H1 (cell line): ENCODE results near the gene ZNF367. TPM values are rescaled to one million over a fixed set of nuclear protein-coding genes. Genes with fewer than 3 reads are reported as not detected.

Experiments used
- CTCF ChIA-PET: fragments of 300-600 bp; sonication (Branson Sonifier 250); formaldehyde crosslinking; loops from one replicate; lab custom pipeline; 2021; ENCODE audit not compliant: partially characterized antibody; lab: Charles Lee
- POLR2A ChIA-PET: fragments of 300-600 bp; sonication (Branson Sonifier 250); formaldehyde crosslinking; loops from one replicate; lab custom pipeline; 2021; ENCODE audit warnings: inconsistent platforms; ENCODE audit not compliant: partially characterized antibody; lab: Charles Lee
- DNase-seq, 2 experiments: peaks; one replicate each; pipeline versions ENCODE4 v3.0.0 to v3.0.0-alpha.2; 2010 to 2022; ENCODE audit warnings: low spot score in 2 of 2, low read depth in 1 of 2, mixed read lengths in 1 of 2
- FAIRE-seq: peaks from 2 replicates; lab custom pipeline; 2011; peaks lifted over from hg19 to GRCh38; lab: Jason Lieb, UNC
- H2AFZ ChIP-seq: 2 replicates; pipeline ENCODE4 v1.8.1; 2012; ENCODE audit warnings: low read length, inconsistent platforms
- H2AK5ac ChIP-seq: 2 replicates; pipeline ENCODE4 v1.6.1; 2013; ENCODE audit warnings: low read depth, low read length
- H2BK120ac ChIP-seq: replicated peaks from 2 replicates; pipeline ENCODE3; 2013; ENCODE audit warnings: low read depth, low read length, inconsistent platforms
- H2BK12ac ChIP-seq: 2 replicates; pipeline ENCODE4 v1.6.1; 2013; ENCODE audit warnings: low read depth, low read length
- H2BK15ac ChIP-seq: 2 replicates; pipeline ENCODE4 v1.6.1; 2013; ENCODE audit warnings: low read length
- H2BK20ac ChIP-seq: 2 replicates; pipeline ENCODE4 v1.6.1; 2013; ENCODE audit warnings: low read length
- H2BK5ac ChIP-seq: 2 replicates; pipeline ENCODE4 v1.6.1; 2013; ENCODE audit warnings: low read depth, low read length
- H3K14ac ChIP-seq: 2 replicates; pipeline ENCODE4 v1.6.1; 2013; ENCODE audit warnings: inconsistent platforms; ENCODE audit not compliant: insufficient read length
- H3K18ac ChIP-seq: 2 replicates; pipeline ENCODE4 v1.6.1; 2013; ENCODE audit warnings: low read length; ENCODE audit errors: extremely low read depth
- H3K23ac ChIP-seq: 2 replicates; pipeline ENCODE4 v1.6.1; 2013; ENCODE audit warnings: inconsistent platforms; ENCODE audit not compliant: insufficient read length
- H3K23me2 ChIP-seq: 2 replicates; pipeline ENCODE4 v1.6.1; 2013; ENCODE audit warnings: low read depth, low read length
- H3K27ac ChIP-seq: 2 replicates; pipeline ENCODE4 v1.6.1; 2011; ENCODE audit warnings: low read depth, low read length, inconsistent platforms
- H3K27me3 ChIP-seq, 4 experiments: replicated peaks in 1 of 4; 1 replicate in 1 of 4; 2 replicates in 3 of 4; pipeline versions ENCODE4 v1.6.1 to v1.8.1; 2011 to 2013; ENCODE audit warnings: low read length in 3 of 4, mild to moderate bottlenecking in 3 of 4, inconsistent platforms in 2 of 4, mixed read lengths in 2 of 4, moderate library complexity in 1 of 4; ENCODE audit not compliant: control insufficient read depth in 3 of 4, insufficient read depth in 3 of 4; ENCODE audit errors: extremely low read depth in 1 of 4
- H3K36me3 ChIP-seq, 4 experiments: 2 replicates each; pipeline versions ENCODE4 v1.6.1 to v1.8.1; 2011 to 2013; ENCODE audit warnings: mild to moderate bottlenecking in 4 of 4, low read length in 3 of 4, moderate library complexity in 2 of 4, control low read depth in 1 of 4, inconsistent platforms in 1 of 4; ENCODE audit not compliant: insufficient read depth in 4 of 4, control insufficient read depth in 2 of 4
- H3K4ac ChIP-seq: replicated peaks from 2 replicates; pipeline ENCODE3; 2013; ENCODE audit warnings: low read length, low read depth, mixed read lengths, inconsistent platforms; ENCODE audit not compliant: insufficient read length
- H3K4me1 ChIP-seq, 4 experiments: replicated peaks in 1 of 4; 1 replicate in 1 of 4; 2 replicates in 3 of 4; pipeline versions ENCODE4 v1.6.1 to v1.8.1; 2011 to 2013; ENCODE audit warnings: low read length in 3 of 4, inconsistent platforms in 2 of 4, mixed read lengths in 1 of 4; ENCODE audit not compliant: insufficient read depth in 4 of 4, control insufficient read depth in 3 of 4
- H3K4me2 ChIP-seq, 2 experiments: 2 replicates each; pipeline versions ENCODE4 v1.6.1 to v1.8.1; 2011 to 2013; ENCODE audit warnings: low read depth in 2 of 2, low read length in 2 of 2, control low read depth in 1 of 2, inconsistent platforms in 1 of 2, mild to moderate bottlenecking in 1 of 2; ENCODE audit not compliant: insufficient read depth in 1 of 2
- H3K4me3 ChIP-seq, 4 experiments: fragments of 200-600, 300-600 bp in 1 of 4; sonication (generic), shearing (Covaris generic), sonication (Bioruptor Twin) in 1 of 4; 2 replicates each; pipeline versions ENCODE4 v1.5.1 to v1.8.1; 2011 to 2016; ENCODE audit warnings: low read length in 4 of 4, low read depth in 3 of 4, control low read depth in 2 of 4, inconsistent platforms in 2 of 4, mild to moderate bottlenecking in 2 of 4, mixed read lengths in 1 of 4, moderate library complexity in 1 of 4; ENCODE audit not compliant: insufficient read depth in 2 of 4; ENCODE audit errors: extremely low read depth in 1 of 4
- H3K56ac ChIP-seq: replicated peaks from 2 replicates; pipeline ENCODE3; 2013; ENCODE audit warnings: low read depth, mild to moderate bottlenecking, mixed read lengths, low read length, inconsistent platforms; ENCODE audit not compliant: insufficient read length
- H3K79me1 ChIP-seq: 2 replicates; pipeline ENCODE4 v1.6.1; 2013; ENCODE audit warnings: low read depth, low read length, control low read depth
- H3K79me2 ChIP-seq, 2 experiments: 2 replicates each; pipeline versions ENCODE4 v1.6.1 to v1.8.1; 2012 to 2013; ENCODE audit warnings: low read length in 2 of 2, mild to moderate bottlenecking in 2 of 2, inconsistent platforms in 1 of 2; ENCODE audit not compliant: insufficient read depth in 2 of 2, control insufficient read depth in 1 of 2
- H3K9ac ChIP-seq, 4 experiments: replicated peaks in 1 of 4; 1 replicate in 1 of 4; 2 replicates in 3 of 4; pipeline versions ENCODE4 v1.6.1 to v1.8.1; 2011 to 2013; ENCODE audit warnings: low read depth in 3 of 4, low read length in 3 of 4, control low read depth in 2 of 4, mild to moderate bottlenecking in 2 of 4, moderate library complexity in 2 of 4, inconsistent platforms in 1 of 4; ENCODE audit errors: extremely low read depth in 1 of 4
- H3K9me3 ChIP-seq, 2 experiments: 2 replicates each; pipeline versions ENCODE4 v1.6.1 to v1.8.1; 2012 to 2013; ENCODE audit warnings: mild to moderate bottlenecking in 2 of 2, moderate library complexity in 2 of 2, control low read depth in 1 of 2, inconsistent platforms in 1 of 2, low read depth in 1 of 2, low read length in 1 of 2, mixed read lengths in 1 of 2; ENCODE audit not compliant: insufficient read depth in 2 of 2
- H4K20me1 ChIP-seq, 2 experiments: replicated peaks in 1 of 2; 2 replicates each; pipeline versions ENCODE3 to v1.8.1; 2011 to 2013; ENCODE audit warnings: inconsistent platforms in 2 of 2, low read length in 2 of 2, mild to moderate bottlenecking in 1 of 2; ENCODE audit not compliant: insufficient read depth in 2 of 2, control insufficient read depth in 1 of 2
- H4K5ac ChIP-seq: 2 replicates; pipeline ENCODE4 v1.6.1; 2013; ENCODE audit warnings: low read length, low read depth, mixed read lengths, inconsistent platforms; ENCODE audit not compliant: insufficient read length
- H4K8ac ChIP-seq: 2 replicates; pipeline ENCODE4 v1.8.0; 2013; ENCODE audit warnings: mild to moderate bottlenecking, moderate library complexity, low read length, inconsistent platforms; ENCODE audit not compliant: insufficient read depth; ENCODE audit errors: extremely low read depth
- H4K91ac ChIP-seq: replicated peaks from 2 replicates; pipeline ENCODE3; 2013; ENCODE audit warnings: low read length, mixed read lengths, inconsistent platforms; ENCODE audit not compliant: insufficient read length
- CTCF ChIP-seq, 3 experiments: IDR thresholded peaks; 1 replicate in 2 of 3; 2 replicates in 1 of 3; pipeline versions ENCODE4 v1.5.1 to v1.6.1; 2011; ENCODE audit warnings: low read length in 3 of 3, mild to moderate bottlenecking in 3 of 3, inconsistent platforms in 2 of 3, low read depth in 1 of 3, moderate library complexity in 1 of 3; ENCODE audit not compliant: insufficient read depth in 1 of 3; ENCODE audit errors: control extremely low read depth in 1 of 3
- EP300 ChIP-seq, 2 experiments: IDR thresholded peaks; 1 replicate in 1 of 2; 2 replicates in 1 of 2; pipeline ENCODE4 v1.6.1; 2011 to 2012; ENCODE audit warnings: low read depth in 2 of 2, low read length in 2 of 2, mild to moderate bottlenecking in 2 of 2, borderline replicate concordance in 1 of 2, inconsistent platforms in 1 of 2, moderate library complexity in 1 of 2
- POU5F1 ChIP-seq: IDR thresholded peaks from 2 replicates; pipeline ENCODE4 v1.6.1; 2011; ENCODE audit warnings: low read depth, mild to moderate bottlenecking, low read length, moderate library complexity
- RAD21 ChIP-seq, 2 experiments: IDR thresholded peaks in 1 of 2; conservative IDR thresholded peaks in 1 of 2; 2 replicates each; pipeline ENCODE4 v1.6.1; 2011; ENCODE audit warnings: low read depth in 2 of 2, low read length in 2 of 2, improper control_type of control experiment in 1 of 2, inconsistent platforms in 1 of 2, mild to moderate bottlenecking in 1 of 2, moderate library complexity in 1 of 2
- RBBP5 ChIP-seq: IDR thresholded peaks from 2 replicates; pipeline ENCODE4 v1.7.1; 2012; ENCODE audit warnings: low read depth, mild to moderate bottlenecking, inconsistent platforms, low read length, moderate library complexity, borderline replicate concordance
- TBP ChIP-seq: IDR thresholded peaks from 2 replicates; pipeline ENCODE4 v1.6.1; 2011; ENCODE audit warnings: low read depth, low read length, improper control_type of control experiment
- WGBS, 2 experiments: shearing (Covaris generic) in 1 of 2; methylation state at CpG; one replicate each; pipeline versions ENCODE4 v1.1.6 to v1.1.7; 2013 to 2015; ENCODE audit warnings: low lambda C conversion rate in 2 of 2, mixed read lengths in 2 of 2, inconsistent platforms in 1 of 2, low coverage in 1 of 2, missing lambda C conversion rate in 1 of 2; ENCODE audit not compliant: insufficient replicate concordance in 2 of 2, insufficient coverage in 1 of 2, insufficient read length in 1 of 2; ENCODE audit errors: extremely low coverage in 1 of 2, missing lambda C conversion rate in 1 of 2; 5-methylcytosine and 5-hydroxymethylcytosine counted together
- polyA plus RNA-seq, 7 experiments: library from polyadenylated mRNA; depleted of rRNA in 3 of 7; stranded (reverse) in 5 of 7; unstranded in 2 of 7; fragments of >200 nt in 5 of 7; fragments of 200-250 nt in 2 of 7; gene quantifications; 1 replicate in 5 of 7; 2 replicates in 1 of 7; 4 replicates in 1 of 7; pipeline versions ENCODE4 v1.2.1 to v1.2.3, GENCODE V29; 2011 to 2013; ENCODE audit warnings: missing spikeins in 2 of 7, mixed read lengths in 2 of 7
- total RNA-seq: library from RNA; stranded (reverse); fragmentation: NEBNext Ultra II Directional; extraction: Animal tissue kit (Norgen Biotek cat#: 25700); gene quantifications from 2 replicates; pipeline ENCODE4 v1.2.1, GENCODE V29; 2021
- TF ChIP-seq, protein P1 (sequence below): IDR thresholded peaks from 2 replicates; pipeline ENCODE4 v1.6.1; 2011; ENCODE audit warnings: low read length, improper control_type of control experiment

The ZNF367 gene
- total and polyA plus RNA-seq, 2 of the 8 experiments (the other 6 are each of a cell fraction or from before 2014, with no cell fraction given): 2.2 to 8.2 TPM

DNA sequence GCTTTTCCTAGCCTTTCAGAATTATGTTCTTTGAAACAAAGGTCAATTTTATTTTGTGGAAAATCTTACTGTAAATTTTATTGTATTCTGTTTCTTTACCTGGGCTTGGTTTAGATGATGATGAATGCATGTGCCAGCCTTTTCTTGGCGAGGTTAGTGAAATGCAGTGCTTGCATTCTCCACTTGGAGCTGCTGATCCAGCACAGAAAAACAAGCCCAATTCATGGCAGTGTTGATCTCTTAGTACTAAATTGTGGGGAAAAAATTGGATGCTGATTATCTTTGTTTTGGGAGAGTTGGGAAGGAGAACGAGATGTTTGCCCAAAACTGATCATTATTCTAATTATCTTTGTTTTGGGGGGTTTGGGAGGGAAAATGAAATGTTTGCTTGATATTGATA is 35.5 kb upstream of the ZNF367 start:
- Histone ChIP-seq H3K79me1 (no peaks in the 10 kb centered on the region; the same call in 1 of the 2 replicates), H2BK5ac (no peak overlapping the region), H3K9me3 (no peaks in the 10 kb centered on the region), H3K14ac (no peak overlapping the region), H3K4me2 (no peak overlapping the region), H3K23me2 (peaks cover 10% of the 10 kb centered on the region), H4K91ac (no peak overlapping the region), H2BK12ac (no peak overlapping the region), H3K9ac (no peak overlapping the region), H3K56ac (no peak overlapping the region), H3K36me3 (no peaks in the 10 kb centered on the region; a peak in 2 of 8 replicates), H4K8ac (no peak overlapping the region), H3K27me3 (peaks cover 0 to 8% (median 3%) of the 10 kb centered on the region in 4 experiments; a peak in 4 of 7 replicates), H4K20me1 (peaks cover 3 to 5% of the 10 kb centered on the region in 2 experiments), H3K4me1 (peaks cover 0 to 7% (median 4%) of the 10 kb centered on the region in 4 experiments; a peak in 4 of 7 replicates), H4K5ac (no peak overlapping the region), H3K18ac (no peak overlapping the region), H3K4me3 (no peak overlapping the region), H3K4ac (no peak overlapping the region), H3K79me2 (peaks cover 0 to 6% of the 10 kb centered on the region in 2 experiments; a peak in 2 of 4 replicates), H2BK15ac (no peak overlapping the region), H3K23ac (no peak overlapping the region), H2AK5ac (no peak overlapping the region), H2AFZ (no peak overlapping the region), H2BK120ac (no peak overlapping the region), H2BK20ac (no peak overlapping the region), H3K27ac (no peak overlapping the region)
- POLR2A ChIA-PET: interaction anchor here (2.2 kb wide), 1 partner anchor 9 kb away, joined by 9 read pairs; no protein-coding TSS in a partner anchor
- FAIRE-seq (peak; percentile 19), DNase-seq (no peak)
- no peak for TF ChIP-seq POU5F1
- TF ChIP-seq TBP: no peak
- TF ChIP-seq RAD21 (IDR thresholded peaks at IDR 0.05 in 1 of 2, conservative IDR thresholded peaks at IDR 0.05 in 1 of 2; ENCODE audit: low read depth in 2 of 2, low read length in 2 of 2): peak; percentile 59 to 64
- TF ChIP-seq, protein P1, sequence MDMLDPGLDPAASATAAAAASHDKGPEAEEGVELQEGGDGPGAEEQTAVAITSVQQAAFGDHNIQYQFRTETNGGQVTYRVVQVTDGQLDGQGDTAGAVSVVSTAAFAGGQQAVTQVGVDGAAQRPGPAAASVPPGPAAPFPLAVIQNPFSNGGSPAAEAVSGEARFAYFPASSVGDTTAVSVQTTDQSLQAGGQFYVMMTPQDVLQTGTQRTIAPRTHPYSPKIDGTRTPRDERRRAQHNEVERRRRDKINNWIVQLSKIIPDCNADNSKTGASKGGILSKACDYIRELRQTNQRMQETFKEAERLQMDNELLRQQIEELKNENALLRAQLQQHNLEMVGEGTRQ: no peak
- no peak for TF ChIP-seq EP300 (IDR thresholded peaks at IDR 0.05; ENCODE audit: borderline replicate concordance in 1 of 2, low read depth in 2 of 2, low read length in 2 of 2)
- TF ChIP-seq RBBP5: no peak
- TF ChIP-seq CTCF (IDR thresholded peaks at IDR 0.05; ENCODE audit: control extremely low read depth in 1 of 3, insufficient read depth in 1 of 3, low read depth in 1 of 3, low read length in 3 of 3): peak in 2 of 3 experiments; percentile 32 to 54; a peak in 2 of 4 replicates
- CTCF ChIA-PET: interaction anchor here (1.3 to 1.5 kb wide), 3 partner anchors 12 to 126 kb away, joined by 3 to 4 read pairs (median 4); no protein-coding TSS in a partner anchor
- WGBS, 2 experiments: 75% methylated on average over 2 of the region's 2 CpGs; no CpG with 5 or more reads in 1 of the 2 experiments
